GM18868 (cell line): ENCODE measurements around the gene GRIN1.
"Not testable (repeated sequence)": the region's sequence is repeated elsewhere in the genome, so short reads cannot be mapped to it uniquely, and the experiment has no call there.

Experiments
- ATAC-seq: cut with Tn5 transposase; IDR thresholded peaks from one replicate; pipeline ENCODE4 v1.9.1; 2021; ENCODE audit warnings: mild to moderate bottlenecking, moderate library complexity; ENCODE audit not compliant: unreplicated experiment

GRIN1 gene

DNA sequence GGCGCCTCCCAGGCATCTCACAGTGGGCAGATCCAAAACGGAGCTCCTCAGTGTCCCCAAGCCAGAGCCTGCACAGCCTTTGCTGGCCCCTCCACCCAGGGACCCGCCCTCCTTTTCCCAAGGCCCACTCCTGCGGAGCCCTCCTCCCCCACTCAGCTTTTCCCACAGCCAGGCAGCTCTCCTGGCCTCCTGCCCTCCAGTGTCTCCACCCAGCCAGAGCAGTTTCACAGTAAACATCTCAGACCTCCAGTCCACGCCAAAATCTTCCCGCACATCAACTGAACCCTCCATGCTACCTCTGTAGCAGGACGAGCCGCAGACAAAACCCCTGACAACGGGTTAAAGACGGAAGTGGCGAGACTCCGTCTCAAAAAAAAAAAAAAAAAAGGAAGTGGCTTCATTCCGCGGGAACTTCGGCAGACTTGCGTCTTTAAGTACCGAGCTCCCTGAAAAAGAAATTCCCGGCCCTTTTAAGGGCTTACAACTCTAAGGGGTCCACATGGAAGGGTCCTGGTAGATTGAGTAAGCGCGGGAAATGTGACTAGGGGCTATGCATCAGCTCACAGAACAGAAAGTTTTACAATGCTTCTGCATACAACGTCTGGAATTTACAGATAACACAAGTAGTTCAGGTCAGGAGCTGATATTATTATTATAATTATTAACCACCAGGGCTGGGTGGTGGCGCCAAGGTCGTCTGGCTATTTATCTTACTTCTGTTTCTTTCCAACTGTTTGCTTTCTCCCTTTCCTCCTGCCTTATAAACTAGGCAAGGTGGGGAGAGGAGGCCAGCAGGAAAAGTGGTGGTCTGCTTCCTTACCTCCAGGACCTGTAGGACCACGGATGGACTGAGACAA lies 11.4 kb upstream of the GRIN1 start:
- ATAC-seq, result no peak

DNA sequence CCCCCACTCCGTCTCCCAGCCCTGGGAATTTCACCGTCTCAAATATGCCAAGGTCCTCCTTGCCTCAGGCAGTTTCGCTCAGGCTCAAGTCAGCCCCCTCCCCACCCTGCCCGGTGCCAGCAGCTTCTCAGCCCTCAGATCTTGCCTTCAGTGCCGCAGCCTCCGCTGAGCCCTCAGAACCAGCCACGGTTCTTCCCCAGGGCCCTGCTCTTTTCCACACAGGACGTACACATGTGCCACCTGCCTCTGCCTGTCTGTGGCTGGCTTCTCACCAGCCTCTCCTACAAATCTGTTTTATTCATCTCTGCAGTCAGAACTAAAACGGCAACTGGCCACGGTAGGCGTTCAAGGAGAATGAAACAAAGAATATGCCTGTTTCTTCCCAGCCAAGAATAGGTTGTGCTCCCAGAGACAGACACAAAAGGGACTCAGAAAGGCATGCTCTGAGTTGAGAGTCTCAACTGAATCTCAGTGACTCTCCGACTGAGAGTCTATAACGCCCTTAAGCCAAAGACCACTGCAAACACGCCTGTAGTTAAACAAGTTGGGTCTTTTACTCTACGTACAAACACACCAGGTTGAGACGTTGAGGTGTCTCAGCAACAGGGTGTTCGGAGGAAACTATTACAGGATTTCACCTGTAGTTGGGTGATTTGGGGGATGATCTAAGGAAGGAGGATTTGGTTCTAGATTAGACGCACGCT lies 10.6 kb upstream of the GRIN1 start:
- no peak for ATAC-seq

DNA sequence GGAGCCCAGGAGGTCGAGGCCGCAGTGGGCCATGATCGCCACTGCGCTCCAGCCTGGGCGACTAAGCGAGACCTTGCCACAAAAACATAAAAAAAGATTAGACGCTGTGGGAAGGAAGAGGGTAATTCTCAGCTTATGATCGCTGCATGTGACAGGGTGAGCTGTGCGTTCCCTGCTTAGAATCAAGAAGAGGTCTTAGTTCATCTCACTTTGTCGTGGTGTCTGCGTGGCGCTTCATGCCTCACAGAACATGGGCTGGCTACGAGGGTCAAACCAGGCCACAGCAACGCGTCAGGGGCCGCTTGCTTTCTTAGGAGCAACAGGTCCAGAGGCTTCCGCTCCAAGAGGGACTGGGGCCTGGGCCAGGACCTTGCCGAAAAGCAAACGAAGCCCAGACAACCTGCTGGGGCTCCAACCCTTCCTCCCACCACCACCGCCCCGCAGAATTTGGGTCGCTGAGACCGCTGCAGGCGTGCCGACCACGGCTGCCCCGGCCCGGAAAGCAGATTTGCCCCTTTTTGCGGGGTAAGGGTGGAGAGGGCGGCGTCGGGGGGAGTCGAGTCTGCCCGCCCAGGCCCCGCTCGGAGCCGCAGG lies 10.0 kb upstream of the GRIN1 start:
- no peak for ATAC-seq

DNA sequence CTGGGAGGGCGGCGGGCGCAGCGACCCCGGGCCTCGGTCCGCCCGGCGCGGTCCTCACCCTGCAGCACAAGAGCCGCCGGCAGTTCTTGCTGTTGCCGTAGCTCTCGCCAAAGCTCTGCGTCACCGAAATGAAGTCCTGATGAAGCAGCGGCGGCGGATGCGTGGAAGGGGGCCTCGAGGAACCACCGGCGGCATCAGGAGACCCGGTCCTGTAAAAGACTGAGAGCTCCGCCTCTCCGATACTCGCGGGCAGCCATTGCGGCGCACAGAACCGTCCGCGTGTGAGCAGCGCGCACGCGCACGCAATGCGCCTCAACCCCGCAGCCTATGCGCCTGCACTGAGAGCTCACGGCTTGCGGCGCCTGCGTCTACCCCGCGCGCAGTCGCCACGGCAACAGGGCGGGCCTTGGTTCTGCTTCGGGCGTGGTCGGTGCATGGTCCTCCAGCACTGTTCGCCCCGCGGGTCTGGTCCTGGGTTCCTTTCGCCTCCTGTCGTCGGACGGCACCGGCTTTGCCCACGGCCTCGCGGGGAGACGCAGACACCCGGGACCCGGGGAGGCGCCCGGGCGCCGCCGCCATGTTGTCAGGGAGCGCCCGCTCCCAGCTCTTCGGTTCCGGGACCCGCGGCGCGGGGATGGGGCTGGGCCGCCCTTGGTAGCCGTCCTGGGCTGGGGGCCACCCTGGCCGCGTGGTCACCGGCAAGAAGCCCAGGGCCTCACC lies 9.3 kb upstream of the GRIN1 start:
- peak; percentile 90 for ATAC-seq

DNA sequence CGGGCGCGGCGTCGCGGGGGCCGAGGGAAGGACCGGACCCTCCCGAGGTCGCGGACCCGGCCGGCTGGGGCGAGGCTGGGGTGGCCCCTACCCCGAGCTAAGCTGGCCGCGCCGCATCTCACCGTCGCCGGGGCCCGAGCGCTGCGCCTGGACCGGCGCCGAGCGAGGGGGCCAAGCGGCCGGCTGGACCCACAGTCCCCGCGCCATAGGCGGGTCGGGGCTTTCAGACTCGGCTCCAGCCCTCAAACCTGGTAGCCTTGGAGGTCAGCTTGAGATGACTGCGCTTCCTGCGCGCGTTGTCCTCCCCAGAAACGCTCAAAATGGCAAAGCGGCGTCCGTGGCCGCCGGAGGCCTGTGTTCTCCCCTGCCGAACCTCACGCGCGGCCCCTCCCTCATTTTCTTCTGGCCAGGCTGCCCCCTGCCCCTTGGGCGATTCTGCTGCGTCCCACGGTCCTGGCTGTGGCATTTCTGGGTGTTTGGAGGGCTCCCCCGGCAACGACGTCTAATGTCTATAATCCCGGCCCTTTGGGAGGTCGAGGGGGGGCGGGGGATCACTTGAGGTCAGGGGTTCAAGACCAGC lies 8.7 kb upstream of the GRIN1 start:
- no peak for ATAC-seq

DNA sequence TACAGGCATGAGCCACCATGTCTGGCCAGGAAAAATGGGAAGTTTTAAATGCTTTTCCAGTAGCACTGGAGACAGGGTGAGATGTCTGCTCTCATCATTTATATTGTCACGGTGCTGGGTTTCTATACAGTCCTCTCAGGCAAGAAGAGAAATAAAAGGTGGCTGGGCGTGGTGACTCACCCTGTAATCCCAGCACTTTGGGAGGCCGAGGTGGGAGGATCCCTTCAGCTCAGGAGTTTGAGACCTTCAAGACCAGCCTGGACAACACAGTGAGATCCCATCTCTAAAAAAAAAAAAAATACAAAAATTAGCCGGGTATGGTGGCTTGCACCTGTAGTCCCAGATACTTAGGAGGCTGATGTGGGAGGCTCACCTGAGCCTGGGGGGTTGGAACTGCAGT lies 4.8 kb upstream of the GRIN1 start:
- ATAC-seq, result no peak

DNA sequence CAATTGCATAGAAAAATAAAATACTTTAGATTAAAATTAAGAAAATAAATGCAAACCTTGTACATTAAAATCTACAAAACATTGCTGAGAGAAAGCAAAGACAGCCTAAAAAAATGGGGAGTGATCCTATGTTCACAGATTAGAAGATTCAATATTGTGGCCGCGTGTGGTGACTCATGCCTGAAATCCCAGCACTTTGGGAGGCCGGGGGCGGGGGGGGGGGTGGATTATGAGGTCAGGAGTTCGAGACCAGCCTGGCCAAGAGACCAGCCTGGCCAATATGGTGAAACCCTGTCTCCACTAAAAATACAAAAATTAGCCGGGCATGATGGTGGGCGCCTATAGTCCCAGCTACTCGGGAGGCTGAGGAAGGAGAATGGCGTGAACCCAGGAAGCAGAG lies 3.8 kb upstream of the GRIN1 start:
- not testable (repeated sequence) for ATAC-seq

DNA sequence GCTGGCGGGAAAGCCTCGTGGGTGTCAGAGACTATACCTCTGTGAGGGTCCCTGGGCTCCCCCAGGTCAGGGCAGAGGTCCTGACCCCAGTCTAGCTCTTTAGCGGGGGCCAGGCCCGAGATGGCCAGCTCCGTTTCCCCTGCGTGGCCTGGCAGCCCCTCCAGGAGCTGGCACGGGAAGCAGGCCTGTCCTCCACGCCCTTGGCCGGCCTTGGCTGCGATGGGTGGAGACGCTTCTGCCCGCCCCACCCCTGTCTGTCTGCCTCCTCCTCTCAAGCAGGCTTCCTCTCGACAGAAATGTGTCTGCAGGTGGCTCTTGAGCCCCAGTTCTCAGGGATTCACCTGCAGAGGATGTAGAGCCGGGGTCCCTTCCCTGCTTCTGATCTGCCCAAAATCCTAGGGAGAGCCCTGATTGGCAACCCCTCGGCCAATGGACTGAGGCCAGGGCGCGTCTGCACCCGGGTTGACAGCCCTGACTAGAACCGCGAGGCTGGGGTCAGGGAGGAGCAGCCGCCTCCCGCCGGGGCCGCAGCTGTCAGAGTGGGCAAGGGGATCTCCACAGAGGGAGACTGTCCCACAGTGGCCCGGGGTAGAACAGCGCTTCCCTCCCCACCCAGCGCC lies 2.6 kb upstream of the GRIN1 start:
- ATAC-seq, result no peak

DNA sequence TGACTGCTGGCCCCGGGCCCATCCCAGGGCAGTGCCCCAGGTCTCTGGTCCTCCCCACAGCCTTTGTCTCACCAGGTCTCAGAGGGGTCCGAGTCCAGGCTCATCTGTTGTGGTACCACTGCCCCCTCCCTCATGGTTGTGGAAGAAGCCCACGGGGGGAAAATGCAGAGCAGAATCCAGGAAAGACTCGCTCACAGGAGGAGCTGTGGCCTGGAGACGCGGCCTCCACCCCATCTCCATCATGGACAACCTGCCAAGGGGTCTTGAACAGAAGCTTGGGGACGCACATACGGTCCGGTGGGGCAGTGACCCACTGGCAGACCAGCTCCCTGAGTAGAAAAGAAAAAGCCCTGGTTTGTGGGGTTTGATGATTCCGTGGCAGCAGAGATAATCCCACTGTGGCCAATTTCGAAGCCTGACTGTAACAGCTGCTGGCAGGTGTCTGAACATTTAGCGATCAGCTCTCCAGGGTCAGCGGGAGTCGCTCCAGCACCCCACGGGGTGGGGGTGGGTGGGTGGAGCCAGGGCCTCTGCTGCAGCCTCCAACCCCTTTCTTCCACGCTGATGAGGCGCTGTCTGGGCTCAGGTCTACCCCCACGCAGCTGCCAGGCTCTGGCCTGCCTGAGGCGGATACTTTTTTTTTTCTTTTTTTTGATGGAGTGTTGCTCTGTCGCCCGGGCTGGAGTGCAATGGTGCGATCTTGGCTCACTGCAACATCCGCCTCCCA lies 1.9 kb upstream of the GRIN1 start:
- no peak for ATAC-seq

DNA sequence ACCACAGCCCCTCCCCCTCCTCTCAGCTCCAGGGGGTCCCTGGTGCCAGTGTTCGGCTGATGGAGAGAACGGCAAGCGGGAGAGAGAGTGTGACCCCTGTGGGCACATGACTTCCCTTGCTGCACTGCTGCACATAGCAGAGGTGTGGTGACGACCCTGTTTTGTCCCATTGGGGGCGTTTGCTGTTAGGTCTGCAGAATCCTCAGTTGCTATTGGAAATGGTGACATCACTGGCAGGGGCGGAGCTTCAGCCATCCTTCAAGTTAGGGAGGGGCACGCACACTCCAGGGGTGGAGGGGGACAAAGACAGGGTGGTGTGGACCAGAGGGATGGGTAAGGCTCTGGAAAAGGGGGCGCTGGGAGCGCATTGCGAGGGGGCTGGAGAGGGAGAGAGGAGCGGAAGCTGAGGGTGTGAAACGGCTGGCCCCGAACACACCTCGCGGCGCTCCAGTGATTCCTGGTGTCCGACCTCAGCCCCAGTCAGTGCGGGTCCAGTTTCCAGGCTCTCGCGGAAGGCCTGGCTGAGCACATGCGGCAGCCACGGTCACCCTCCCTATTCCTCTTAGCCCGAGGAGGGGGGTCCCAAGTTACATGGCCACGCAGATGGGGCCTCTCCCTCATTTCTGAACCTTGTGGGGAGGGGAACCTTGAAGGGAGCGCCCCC lies 764 bp upstream of the GRIN1 start:
- no peak for ATAC-seq

DNA sequence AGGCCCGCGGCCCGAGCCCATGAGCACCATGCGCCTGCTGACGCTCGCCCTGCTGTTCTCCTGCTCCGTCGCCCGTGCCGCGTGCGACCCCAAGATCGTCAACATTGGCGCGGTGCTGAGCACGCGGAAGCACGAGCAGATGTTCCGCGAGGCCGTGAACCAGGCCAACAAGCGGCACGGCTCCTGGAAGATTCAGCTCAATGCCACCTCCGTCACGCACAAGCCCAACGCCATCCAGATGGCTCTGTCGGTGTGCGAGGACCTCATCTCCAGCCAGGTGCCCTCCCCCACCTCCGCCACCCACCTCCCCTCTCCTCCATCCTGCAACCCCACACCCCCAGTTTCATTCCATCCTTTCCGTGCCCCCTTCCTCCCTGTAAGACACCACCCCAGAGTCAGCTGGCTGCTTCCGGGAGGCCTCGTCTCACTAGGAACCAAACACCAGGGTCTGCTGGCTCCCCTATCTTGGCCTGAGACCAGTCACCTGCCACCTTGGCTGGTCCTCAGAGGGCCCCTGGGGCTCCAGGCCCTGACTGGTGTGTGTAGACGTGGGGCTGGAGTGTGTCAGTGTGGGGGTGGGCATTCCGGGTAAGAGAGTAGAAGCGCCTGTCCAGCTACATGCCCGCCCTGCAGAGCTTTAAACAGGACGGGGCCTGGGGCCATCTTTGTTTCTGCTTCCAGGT lies 655 bp downstream of the GRIN1 start:
- ATAC-seq, result no peak

DNA sequence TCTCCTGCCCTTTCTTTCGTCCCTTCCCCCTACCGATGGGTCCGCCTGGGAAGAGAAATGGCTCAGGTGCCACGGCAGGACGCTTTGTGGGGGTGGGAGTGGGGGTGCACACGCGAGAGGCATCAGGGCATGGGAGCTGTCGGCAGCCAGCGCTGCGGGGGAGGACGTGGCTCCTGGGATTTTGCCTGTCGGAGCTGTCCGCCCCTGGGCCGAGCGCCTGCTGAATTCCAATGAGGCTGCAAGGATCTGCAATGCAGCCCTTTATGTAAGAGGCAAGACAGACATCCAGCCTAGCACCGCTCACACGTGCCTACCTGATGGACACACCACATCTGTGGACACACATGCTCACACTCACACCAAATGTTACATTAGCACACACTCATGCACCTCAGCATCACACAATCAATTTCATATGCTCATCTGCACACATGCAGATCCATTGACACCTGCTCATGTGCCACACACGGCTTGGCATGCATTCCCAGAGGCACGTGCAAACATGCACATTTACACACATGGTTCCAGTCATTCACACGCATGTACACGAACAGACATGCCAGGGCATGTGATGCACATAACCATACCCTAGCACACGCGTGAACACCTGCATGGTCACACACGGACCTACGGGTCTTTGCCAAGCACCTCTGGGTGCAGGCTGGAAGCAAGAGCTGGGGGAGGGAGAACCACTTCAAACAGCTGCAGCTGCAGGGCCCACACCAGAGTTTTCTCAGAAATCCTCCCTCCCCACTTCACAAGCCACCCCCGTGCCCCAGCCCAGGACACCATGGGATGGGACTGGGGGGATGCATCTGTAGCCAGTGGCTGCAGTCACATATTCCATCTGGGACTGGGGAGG lies 1.4 kb downstream of the GRIN1 start:
- no peak for ATAC-seq

DNA sequence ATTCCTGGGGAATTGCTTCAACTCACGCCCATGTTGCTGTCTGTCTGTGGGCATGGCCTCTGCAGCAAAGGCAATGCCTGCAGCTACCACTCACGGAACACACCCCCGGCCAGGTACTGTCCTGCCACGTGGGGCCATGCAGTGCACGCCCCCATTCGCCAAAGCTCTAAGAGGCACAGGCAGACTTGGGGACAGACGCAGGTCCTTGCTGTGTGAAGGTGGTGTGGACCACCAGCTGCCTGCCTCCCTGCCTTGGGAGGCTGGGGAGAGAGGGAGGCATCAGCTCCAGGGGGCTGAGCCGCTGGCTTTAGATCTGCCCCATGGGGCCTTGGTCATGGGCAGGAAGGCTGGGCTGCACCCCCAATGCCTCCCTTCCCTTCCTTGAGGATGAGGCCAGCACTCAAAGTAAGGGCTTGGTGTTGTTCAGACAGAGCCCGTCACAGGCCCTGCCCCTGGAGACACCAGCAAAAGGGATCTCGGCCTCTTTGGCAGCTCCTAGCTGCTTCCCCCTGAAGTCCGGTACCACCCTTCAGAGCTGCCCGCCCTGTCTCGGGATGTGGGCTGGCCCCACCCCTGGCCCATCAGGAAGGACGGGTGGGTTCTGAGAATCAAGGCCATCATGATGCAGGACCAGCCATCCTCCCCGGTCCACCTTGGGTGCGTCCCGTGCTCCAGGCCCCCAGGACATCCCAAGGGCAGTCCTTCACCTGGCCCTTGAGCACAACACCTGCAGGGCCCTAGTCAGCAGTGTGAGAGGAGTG lies 2.3 kb downstream of the GRIN1 start:
- no peak for ATAC-seq

DNA sequence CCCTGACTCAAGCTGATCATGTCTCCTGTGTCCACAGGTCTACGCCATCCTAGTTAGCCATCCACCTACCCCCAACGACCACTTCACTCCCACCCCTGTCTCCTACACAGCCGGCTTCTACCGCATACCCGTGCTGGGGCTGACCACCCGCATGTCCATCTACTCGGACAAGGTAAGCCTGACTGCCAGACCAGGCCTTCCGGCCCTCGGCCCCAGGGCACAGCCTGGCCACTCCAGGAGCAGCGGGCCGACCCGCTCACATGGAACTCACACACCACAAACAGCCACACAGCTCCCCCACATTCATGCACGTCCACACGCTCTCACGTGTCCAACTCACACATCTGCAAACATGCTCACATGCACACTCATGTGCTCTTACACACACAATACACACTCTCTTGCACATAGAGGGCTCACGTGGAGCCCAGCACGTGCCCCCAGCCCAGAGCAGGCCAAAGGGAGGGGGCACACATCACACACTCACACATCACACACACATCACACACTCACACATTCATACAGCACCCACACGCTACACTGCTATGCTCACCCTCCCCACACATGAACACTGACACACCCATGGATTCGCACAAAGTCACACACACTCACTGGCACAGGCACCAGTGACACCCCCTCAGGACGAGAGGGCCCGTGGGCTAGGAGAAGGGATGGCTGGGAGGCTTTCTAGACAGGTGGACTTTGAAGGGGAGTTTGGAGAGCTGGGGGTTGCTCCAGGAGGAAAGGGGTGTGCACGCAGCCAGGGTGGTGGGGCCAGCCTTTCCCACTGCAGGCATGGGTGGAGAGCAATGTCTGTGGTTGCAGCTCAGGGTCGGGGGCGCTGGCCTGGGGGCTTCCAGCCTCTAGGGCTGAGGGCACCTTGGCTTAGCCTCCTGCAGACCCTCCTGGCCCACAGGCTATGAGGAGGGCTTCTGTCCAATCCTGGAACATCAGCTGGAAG lies 3.3 kb downstream of the GRIN1 start:
- no peak for ATAC-seq

DNA sequence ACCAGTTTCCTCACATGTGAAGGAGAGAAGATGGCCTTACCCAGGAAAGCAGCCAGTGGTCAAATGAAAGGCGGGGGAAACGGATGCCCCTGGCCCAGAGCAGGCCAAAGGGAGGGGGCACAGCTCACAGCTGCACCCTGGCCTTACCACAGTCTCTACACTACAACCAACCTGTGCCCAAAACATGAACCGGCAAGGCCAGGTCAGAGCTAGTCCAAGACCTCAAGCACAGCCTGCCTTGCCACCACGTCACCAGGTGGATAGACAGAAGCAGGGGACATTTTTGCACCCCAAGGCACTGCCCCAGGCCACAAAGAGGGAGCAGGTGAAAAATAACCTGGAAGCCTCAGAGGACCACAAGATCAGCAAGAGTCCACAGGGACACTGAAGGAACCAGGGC lies 4.5 kb downstream of the GRIN1 start:
- no peak for ATAC-seq
